Uterus (tissue), 4 donors: ENCODE measurements around the gene PARD3. TPM values are rescaled to one million over a fixed set of nuclear protein-coding genes. Genes with fewer than 3 reads are reported as not detected.
"Not testable (repeated sequence)": the region's sequence is repeated elsewhere in the genome, so short reads cannot be mapped to it uniquely, and the experiment has no call there.

Experiments used
- DNase-seq, 2 donors: peaks; one replicate each; pipeline ENCODE4 v3.0.0-alpha.2; 2019 to 2020
- H3K27ac ChIP-seq, 2 donors: fragments of 200-600 bp; sonication (generic); 1 replicate in 1 of 2; 2 replicates in 1 of 2; pipeline ENCODE4 v1.5.1; 2016 to 2018
- H3K27me3 ChIP-seq, 2 donors: fragments of 200-600 bp; sonication (generic); one replicate each; pipeline ENCODE4 v1.5.1; 2018 to 2019; ENCODE audit warnings: control low read depth in 1 of 2
- H3K36me3 ChIP-seq, 2 donors: fragments of 200-600 bp; sonication (generic); one replicate each; pipeline ENCODE4 v1.5.1; 2019; ENCODE audit warnings: control low read depth in 1 of 2
- H3K4me1 ChIP-seq, 2 donors: fragments of 200-600 bp; sonication (generic); one replicate each; pipeline ENCODE4 v1.5.1; 2018 to 2019; ENCODE audit warnings: control low read depth in 1 of 2
- H3K4me3 ChIP-seq, 2 donors: fragments of 200-600 bp; sonication (generic); 1 replicate in 1 of 2; 2 replicates in 1 of 2; pipeline ENCODE4 v1.5.1; 2018 to 2019; ENCODE audit warnings: mild to moderate bottlenecking in 1 of 2
- H3K9me3 ChIP-seq, 2 donors: fragments of 200-600 bp; sonication (generic); one replicate each; pipeline ENCODE4 v1.5.1; 2019; ENCODE audit warnings: control low read depth in 1 of 2
- POLR2A ChIP-seq, 2 donors: fragments of 450-650 bp; IDR thresholded peaks; one replicate each; pipeline ENCODE4 v1.6.1; 2016; ENCODE audit warnings: antibody characterized with exemption in 2 of 2, mild to moderate bottlenecking in 1 of 2, moderate library complexity in 1 of 2
- intact Hi-C: fragments of 100-400 bp; cut with DNase I; formaldehyde crosslinking; loops from one replicate; pipeline ENCODE4 v1.15.1; 2023; ENCODE audit warnings: low total_unique reads
- total RNA-seq, 4 donors: library from RNA; depleted of rRNA in 3 of 4; stranded (reverse); fragments of >200 nt in 3 of 4; gene quantifications; one replicate each; pipeline versions ENCODE4 v1.1.0 to v1.2.4, GENCODE V29; 2014 to 2023
- TF ChIP-seq, protein P1 (sequence below), 4 experiments: fragments of 200-600 bp in 2 of 4; fragments of 450-650 bp in 2 of 4; sonication (generic) in 2 of 4; IDR thresholded peaks; one replicate each; pipeline ENCODE4 v1.5.1; 2016 to 2019; ENCODE audit warnings: antibody characterized with exemption in 4 of 4, mild to moderate bottlenecking in 2 of 4, moderate library complexity in 1 of 4
- donor health status: DM: yes; HTN: yes; CAD: no.

Gene PARD3
- total RNA-seq, 4 donors from 2014 or later, result 42.1 to 96.1 (median 51.5) TPM

- H3K4me3 ChIP-seq, result no peak overlapping the region
- peaks cover 0 to 9% of the 10 kb centered on the region in 2 donors for H3K4me1 ChIP-seq
- intact Hi-C loops, result no loop called here
- peak overlapping the region in 1 of 2 donors; percentile 43 for H3K27ac ChIP-seq
- TF ChIP-seq, protein P1, sequence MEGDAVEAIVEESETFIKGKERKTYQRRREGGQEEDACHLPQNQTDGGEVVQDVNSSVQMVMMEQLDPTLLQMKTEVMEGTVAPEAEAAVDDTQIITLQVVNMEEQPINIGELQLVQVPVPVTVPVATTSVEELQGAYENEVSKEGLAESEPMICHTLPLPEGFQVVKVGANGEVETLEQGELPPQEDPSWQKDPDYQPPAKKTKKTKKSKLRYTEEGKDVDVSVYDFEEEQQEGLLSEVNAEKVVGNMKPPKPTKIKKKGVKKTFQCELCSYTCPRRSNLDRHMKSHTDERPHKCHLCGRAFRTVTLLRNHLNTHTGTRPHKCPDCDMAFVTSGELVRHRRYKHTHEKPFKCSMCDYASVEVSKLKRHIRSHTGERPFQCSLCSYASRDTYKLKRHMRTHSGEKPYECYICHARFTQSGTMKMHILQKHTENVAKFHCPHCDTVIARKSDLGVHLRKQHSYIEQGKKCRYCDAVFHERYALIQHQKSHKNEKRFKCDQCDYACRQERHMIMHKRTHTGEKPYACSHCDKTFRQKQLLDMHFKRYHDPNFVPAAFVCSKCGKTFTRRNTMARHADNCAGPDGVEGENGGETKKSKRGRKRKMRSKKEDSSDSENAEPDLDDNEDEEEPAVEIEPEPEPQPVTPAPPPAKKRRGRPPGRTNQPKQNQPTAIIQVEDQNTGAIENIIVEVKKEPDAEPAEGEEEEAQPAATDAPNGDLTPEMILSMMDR (IDR thresholded peaks at IDR 0.05), result no peak
- no peak for TF ChIP-seq POLR2A (IDR thresholded peaks at IDR 0.05)
- no peaks in the 10 kb centered on the region for H3K27me3 ChIP-seq
- no peaks in the 10 kb centered on the region for H3K36me3 ChIP-seq
- no peak for DNase-seq
- no peaks in the 10 kb centered on the region for H3K9me3 ChIP-seq
Observed at GRCh38 chr10:34707656-34708055, 107.4 kb downstream of the PARD3 start.

DNA sequence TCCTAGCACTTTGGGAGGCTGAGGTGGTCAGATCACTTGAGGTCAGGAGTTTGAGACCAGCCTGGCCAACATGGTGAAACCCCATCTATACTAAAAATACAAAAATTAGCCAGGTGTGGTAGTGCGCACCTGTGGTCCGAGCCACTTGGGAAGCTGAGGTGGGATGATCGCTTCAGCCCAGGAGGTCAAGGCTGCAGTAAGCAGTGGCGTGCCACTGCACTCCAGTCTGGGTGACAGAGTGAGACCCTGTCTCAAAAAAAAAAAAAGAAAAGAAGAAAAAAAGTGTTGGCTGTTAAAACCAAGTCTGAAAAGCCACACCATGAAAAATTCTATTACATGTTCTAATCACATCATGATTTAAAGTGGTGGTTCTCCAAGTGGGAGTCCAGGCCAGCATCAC lies 108.1 kb downstream of the PARD3 start:
- intact Hi-C loops, DNase-seq, H3K4me3 ChIP-seq, H3K9me3 ChIP-seq, H3K36me3 ChIP-seq, H3K27me3 ChIP-seq: not testable (repeated sequence)
- Histone ChIP-seq H3K4me1 (peaks cover 0 to 11% of the 10 kb centered on the region in 2 donors), H3K27ac (peak overlapping the region in 1 of 2 donors; percentile 43)

DNA sequence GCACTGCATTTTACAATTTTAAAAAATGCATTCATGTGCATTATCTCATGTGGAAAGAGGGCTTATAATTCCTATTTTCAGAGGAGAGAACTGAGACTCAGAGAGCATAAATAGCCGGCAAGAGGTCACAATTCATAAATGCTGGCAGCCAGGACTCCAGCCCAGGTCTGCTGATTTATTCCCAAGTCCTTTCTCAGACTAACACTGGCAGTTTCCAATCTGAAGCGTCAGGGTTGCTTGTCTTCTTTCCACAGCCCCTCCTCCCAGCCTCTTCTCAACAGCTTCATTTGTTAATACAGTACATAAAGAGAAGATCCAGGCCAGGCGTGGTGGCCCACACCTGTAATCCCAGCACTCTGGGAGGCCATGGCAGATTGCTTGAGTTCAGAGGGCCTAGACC lies 108.9 kb downstream of the PARD3 start:
- Histone ChIP-seq H3K4me3 (no peak overlapping the region), H3K36me3 (no peaks in the 10 kb centered on the region), H3K9me3 (no peaks in the 10 kb centered on the region), H3K27ac (peak overlapping the region; percentile 4 to 43), H3K4me1 (peaks cover 0 to 11% of the 10 kb centered on the region in 2 donors), H3K27me3 (no peaks in the 10 kb centered on the region)
- intact Hi-C loops, result no loop called here
- no peak for DNase-seq
- no peak for TF ChIP-seq POLR2A (IDR thresholded peaks at IDR 0.05)
- TF ChIP-seq, protein P1 (IDR thresholded peaks at IDR 0.05), result no peak

DNA sequence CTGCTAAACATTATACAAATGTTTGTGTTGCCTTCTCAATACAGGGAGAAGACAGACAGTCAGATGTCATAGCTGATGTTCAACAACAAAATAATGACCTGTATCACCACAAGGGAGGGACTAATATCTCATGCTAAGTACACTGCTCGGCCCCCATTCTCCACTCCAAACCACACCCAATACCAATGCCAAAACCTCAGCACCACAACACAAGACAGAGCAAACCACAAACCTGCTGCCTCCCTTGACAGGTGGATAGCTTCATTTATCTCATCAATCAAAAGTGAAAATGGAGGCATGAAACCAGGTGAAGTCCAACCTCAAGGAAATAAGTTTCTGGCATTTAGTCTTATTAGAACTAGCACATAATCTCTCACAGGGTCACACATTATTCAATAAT lies 109.5 kb downstream of the PARD3 start:
- H3K36me3 ChIP-seq, result no peaks in the 10 kb centered on the region
- H3K4me1 ChIP-seq, result peaks cover 0 to 11% of the 10 kb centered on the region in 2 donors

DNA sequence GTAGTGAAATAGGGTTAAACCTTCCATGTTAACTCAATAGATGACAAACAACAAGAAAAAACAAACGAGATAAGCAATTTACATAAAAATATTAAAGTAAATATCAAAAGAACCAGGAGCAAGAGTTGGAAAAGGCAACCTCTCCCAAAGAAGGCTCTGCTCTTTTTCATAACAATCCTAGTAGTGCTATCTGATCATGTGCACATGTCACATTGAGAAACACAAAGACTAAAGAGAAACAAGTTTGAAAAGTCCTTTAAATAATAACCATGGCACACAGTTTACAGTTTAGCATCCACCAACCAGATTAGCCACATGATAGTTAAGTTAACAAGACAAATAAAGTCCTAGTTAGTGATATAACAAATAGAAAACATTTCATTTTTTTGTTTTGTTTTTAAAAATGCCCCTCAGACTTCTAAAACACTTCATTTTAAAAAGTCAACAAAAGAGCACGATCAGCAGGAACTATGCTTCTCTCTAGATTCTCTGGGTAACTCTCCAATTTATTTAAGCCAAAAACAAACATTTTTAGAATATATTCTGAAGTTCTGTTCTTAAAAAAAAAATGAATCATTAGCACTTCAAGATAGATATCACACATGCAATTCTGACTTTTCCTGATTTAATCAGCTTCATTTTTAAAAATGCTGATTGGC lies 110.4 kb downstream of the PARD3 start:
- DNase-seq, result no peak
- H3K4me3 ChIP-seq, result no peak overlapping the region
- TF ChIP-seq, protein P1 (IDR thresholded peaks at IDR 0.05), result no peak
- no peak for TF ChIP-seq POLR2A (IDR thresholded peaks at IDR 0.05)
- H3K27ac ChIP-seq, result peak overlapping the region; percentile 57 to 68
- no peaks in the 10 kb centered on the region for H3K27me3 ChIP-seq
- no peaks in the 10 kb centered on the region for H3K36me3 ChIP-seq
- intact Hi-C loops, result no loop called here
- H3K9me3 ChIP-seq, result no peaks in the 10 kb centered on the region
- peaks cover 0 to 11% of the 10 kb centered on the region in 2 donors for H3K4me1 ChIP-seq

More for the DNA sequence above, 109.5 kb downstream of the PARD3 start:
- intact Hi-C loops, result no loop called here
- Histone ChIP-seq H3K27me3 (no peaks in the 10 kb centered on the region), H3K27ac (peak overlapping the region in 1 of 2 donors; percentile 43), H3K4me3 (no peak overlapping the region), H3K9me3 (no peaks in the 10 kb centered on the region)
- TF ChIP-seq, protein P1 (IDR thresholded peaks at IDR 0.05), result no peak
- TF ChIP-seq POLR2A (IDR thresholded peaks at IDR 0.05), result no peak
- no peak for DNase-seq
